Body of pancreas (tissue), 4 donors: ENCODE results near the gene CGNL1.

ENCODE experiments used
- CTCF ChIP-seq, 7 experiments: fragments of 450-650 bp in 4 of 7; fragments of 200-600 bp in 3 of 7; sonication (generic) in 3 of 7; IDR thresholded peaks; one replicate each; pipeline ENCODE4 v1.5.1; 2016 to 2019; ENCODE audit warnings: antibody characterized with exemption in 7 of 7
- POLR2A ChIP-seq, 3 donors: fragments of 450-650 bp; IDR thresholded peaks; one replicate each; pipeline ENCODE4 v1.6.1; 2016; ENCODE audit warnings: antibody characterized with exemption in 3 of 3, mild to moderate bottlenecking in 2 of 3

GRCh38 chr15:57440167-57440566, 63.9 kb downstream of the CGNL1 start:
- TF ChIP-seq CTCF (IDR thresholded peaks at IDR 0.05) (no peak), POLR2A (IDR thresholded peaks at IDR 0.05) (no peak)
